ENCODE data around the gene PRR15. TPM values are rescaled to one million over a fixed set of nuclear protein-coding genes. Genes with fewer than 3 reads are reported as not detected.

The PRR15 gene
- total RNA-seq, 1 donor from 2014 or later: 8.1 TPM

- H3K4me3 ChIP-seq (ENCODE audit: low read depth, low read length): no peak overlapping the region
- TF ChIP-seq CTCF (conservative IDR thresholded peaks at IDR 0.05; ENCODE audit: low read depth, low read length): peak; percentile 94
- no peak for DNase-seq (ENCODE audit: low read depth)
Measured at GRCh38 chr7:29588900-29589696, 25.5 kb downstream of the PRR15 start.

DNA sequence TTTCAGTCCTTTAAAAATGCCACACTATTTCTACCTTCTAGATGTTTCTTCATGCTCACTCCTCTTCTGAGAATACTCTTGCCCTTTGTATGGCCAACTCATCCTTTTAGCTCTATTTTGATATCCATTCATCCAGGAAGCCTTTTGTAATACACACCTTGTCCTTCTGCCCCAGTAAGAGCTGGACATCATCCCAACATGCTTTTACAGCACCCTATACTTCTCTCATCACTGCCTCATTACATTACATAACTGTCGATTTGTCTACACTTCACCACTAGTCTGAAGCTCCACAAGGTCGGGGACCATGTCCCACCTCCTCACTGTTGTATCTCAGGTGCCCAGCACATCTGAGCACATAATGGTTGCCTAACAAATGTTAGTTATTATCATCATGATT is 29.2 kb downstream of the PRR15 start:
- H3K4me3 ChIP-seq (ENCODE audit: low read depth, low read length): no peak overlapping the region
- DNase-seq (ENCODE audit: low read depth): no peak
- TF ChIP-seq CTCF (conservative IDR thresholded peaks at IDR 0.05; ENCODE audit: low read depth, low read length): no peak

DNA sequence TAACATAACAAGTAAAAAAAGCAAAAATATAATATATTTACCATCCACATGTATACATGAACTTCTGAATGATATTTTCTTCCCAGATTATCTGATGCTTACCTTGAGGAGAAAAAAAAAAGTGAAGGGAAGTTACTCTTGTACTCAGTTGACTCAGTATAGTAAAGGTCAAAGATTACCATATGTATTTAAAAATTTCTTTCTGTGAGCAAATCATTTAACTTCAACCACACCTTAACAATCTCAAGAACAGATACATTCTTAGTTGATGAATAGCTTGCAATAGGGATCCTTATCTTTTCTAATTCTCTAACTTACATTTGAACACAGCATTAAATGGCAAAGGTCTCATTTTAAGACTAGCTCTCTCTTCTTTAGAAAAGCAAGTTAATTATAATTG is 29.8 kb downstream of the PRR15 start:
- H3K4me3 ChIP-seq (ENCODE audit: low read depth, low read length): no peak overlapping the region
- TF ChIP-seq CTCF (conservative IDR thresholded peaks at IDR 0.05; ENCODE audit: low read depth, low read length): no peak
- DNase-seq (ENCODE audit: low read depth): no peak

GRCh38 chr7:29596593-29597178 is 33.1 kb downstream of the PRR15 start:
- TF ChIP-seq CTCF (conservative IDR thresholded peaks at IDR 0.05; ENCODE audit: low read depth, low read length): no peak
- no peak for DNase-seq (ENCODE audit: low read depth)
- no peak overlapping the region for H3K4me3 ChIP-seq (ENCODE audit: low read depth, low read length)

DNA sequence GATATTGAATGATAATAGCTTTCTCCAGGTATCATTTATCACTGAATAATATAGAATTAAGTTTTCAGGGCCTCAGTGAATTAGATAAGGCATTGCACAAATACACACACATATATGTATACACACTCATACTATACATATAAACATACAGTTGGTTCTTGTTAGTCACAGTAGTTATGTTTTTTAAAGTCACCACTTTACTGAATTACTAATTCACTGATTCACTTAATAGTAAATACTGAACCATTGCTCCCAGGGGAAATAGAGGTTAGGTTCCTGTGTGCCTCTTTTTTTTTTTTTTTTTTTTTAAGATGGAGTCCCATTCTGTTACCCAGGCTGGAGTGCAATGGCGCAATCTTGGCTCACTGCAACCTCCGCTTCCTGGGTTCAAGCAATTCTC is 33.6 kb downstream of the PRR15 start:
- no peak for DNase-seq (ENCODE audit: low read depth)
- no peak overlapping the region for H3K4me3 ChIP-seq (ENCODE audit: low read depth, low read length)
- TF ChIP-seq CTCF (conservative IDR thresholded peaks at IDR 0.05; ENCODE audit: low read depth, low read length): no peak

DNA sequence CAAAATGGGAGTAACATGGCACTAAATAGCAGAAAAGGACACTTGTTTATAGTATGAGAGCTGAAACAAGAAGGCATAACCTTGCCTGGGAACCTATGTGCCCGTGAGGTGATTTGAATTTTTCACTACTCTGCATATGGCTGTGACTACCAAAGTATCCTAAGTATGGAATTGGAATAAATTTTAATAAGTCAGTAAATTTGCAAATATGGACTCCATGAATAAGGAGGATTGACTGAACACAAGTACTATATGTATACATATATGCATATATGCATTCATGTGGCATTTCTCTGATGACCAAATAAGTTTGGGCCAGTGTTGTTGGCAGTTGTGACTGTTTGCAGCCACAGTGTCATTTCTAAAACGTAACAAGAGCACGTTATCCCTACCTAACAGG is 34.5 kb downstream of the PRR15 start:
- no peak overlapping the region for H3K4me3 ChIP-seq (ENCODE audit: low read depth, low read length)
- TF ChIP-seq CTCF (conservative IDR thresholded peaks at IDR 0.05; ENCODE audit: low read depth, low read length): no peak
- no peak for DNase-seq (ENCODE audit: low read depth)

DNA sequence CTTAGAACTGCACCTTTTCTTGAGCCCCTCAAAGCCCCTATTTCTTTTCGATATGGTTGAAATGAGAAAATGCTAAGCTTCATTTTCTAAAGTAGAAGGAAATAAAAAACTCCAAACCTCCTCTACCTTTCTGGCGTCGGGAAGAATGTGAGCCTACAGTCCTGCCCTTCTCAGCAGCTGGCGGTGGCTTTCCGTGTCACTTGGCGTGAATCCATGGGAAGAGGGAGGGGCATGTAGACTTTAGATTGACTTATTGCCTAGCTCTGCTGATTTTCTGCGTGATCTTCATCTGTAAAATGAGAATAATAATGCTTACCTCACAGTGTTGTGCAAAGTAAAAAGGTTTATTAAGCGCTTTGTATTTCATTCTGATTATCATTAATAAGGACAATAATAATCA is 35.0 kb downstream of the PRR15 start:
- H3K4me3 ChIP-seq (ENCODE audit: low read depth, low read length): no peak overlapping the region
- TF ChIP-seq CTCF (conservative IDR thresholded peaks at IDR 0.05; ENCODE audit: low read depth, low read length): no peak
- DNase-seq (ENCODE audit: low read depth): no peak

Data from epithelial cell of proximal tubule (primary cell).